Fibroblast of mammary gland (primary cell): ENCODE data around the gene VDAC2.
"Not testable (repeated sequence)": the region's sequence is repeated elsewhere in the genome, so short reads cannot be mapped to it uniquely, and the experiment has no call there.

ENCODE experiments used
- DNase-seq: peaks from one replicate; pipeline ENCODE4 v3.0.0-alpha.2; 2010; ENCODE audit warnings: low read depth
- H3K4me3 ChIP-seq: 2 replicates; pipeline ENCODE4 v1.5.1; 2011; ENCODE audit warnings: low read depth, mild to moderate bottlenecking, low read length, moderate library complexity; ENCODE audit not compliant: control insufficient read depth
- TF ChIP-seq, protein P1 (sequence below): conservative IDR thresholded peaks from 2 replicates; pipeline ENCODE4 v1.5.1; 2011; ENCODE audit warnings: low read depth, low read length, inconsistent platforms; ENCODE audit not compliant: control insufficient read depth, insufficient read depth

Gene VDAC2

DNA sequence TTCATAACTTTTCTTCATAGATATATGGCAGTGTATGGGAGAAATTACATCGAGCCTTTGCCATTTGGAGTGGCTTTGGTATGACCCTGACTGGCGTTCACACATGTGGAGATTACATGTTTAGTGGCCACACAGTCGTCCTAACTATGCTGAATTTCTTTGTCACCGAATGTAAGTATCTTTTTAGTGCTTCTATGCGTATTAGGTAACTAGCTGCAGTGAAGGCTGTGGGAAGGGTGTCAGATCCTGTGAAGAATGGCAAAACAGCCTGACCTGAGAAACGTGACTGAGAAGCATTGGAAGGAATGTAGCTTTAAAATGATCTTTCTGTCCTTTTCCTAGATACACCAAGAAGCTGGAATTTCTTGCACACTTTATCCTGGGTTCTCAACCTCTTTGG lies 34.5 kb upstream of the VDAC2 start:
- no peak overlapping the region for H3K4me3 ChIP-seq
- DNase-seq = no peak
- TF ChIP-seq, protein P1, sequence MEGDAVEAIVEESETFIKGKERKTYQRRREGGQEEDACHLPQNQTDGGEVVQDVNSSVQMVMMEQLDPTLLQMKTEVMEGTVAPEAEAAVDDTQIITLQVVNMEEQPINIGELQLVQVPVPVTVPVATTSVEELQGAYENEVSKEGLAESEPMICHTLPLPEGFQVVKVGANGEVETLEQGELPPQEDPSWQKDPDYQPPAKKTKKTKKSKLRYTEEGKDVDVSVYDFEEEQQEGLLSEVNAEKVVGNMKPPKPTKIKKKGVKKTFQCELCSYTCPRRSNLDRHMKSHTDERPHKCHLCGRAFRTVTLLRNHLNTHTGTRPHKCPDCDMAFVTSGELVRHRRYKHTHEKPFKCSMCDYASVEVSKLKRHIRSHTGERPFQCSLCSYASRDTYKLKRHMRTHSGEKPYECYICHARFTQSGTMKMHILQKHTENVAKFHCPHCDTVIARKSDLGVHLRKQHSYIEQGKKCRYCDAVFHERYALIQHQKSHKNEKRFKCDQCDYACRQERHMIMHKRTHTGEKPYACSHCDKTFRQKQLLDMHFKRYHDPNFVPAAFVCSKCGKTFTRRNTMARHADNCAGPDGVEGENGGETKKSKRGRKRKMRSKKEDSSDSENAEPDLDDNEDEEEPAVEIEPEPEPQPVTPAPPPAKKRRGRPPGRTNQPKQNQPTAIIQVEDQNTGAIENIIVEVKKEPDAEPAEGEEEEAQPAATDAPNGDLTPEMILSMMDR = no peak

DNA sequence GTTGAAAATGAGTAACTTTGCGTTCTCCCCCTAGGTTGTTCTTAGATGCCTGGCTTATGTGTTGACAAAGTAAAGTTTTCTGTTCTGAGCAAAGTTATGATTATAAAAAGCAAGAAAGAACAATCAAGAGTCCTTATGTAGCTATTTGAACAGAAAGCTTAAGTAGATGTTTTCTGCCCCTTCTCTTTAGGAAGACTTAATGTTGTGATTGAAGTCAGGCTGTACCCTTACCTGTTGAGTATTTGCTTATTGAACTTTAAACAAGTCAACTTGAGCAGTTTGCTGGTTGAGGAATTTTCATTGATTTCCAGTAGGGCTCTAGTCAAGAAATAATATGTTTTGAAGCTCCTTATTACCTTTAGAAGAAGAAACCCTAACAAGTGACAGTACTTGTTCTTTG lies 33.9 kb upstream of the VDAC2 start:
- no peak for DNase-seq
- TF ChIP-seq, protein P1 = no peak
- no peak overlapping the region for H3K4me3 ChIP-seq

DNA sequence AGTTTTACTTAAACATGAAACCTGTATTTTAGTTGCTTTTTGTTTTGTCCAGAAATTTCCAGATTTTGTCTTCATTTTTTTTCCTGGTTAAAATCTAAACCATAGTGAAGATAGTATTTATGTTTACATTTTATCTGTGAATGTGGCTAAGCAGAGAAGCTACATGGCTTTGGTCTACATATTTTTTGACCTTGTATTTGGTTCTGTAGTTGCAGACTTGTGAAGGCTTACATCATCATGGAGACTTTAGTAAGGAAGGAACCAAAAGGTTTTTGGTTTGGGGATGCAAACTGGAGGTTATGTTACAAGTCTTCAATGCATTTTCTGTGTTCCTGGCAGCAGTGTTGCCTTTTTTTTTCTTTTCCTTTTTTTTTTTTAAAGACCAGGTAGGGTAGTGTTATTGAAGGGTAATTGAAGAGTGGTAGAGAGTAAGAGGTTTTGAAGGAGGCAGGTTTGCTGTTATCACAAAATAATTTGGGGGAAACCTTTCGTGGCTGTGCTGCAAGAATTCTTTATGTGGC lies 30.9 kb upstream of the VDAC2 start:
- TF ChIP-seq, protein P1 = no peak
- H3K4me3 ChIP-seq = no peak overlapping the region
- DNase-seq = no peak

DNA sequence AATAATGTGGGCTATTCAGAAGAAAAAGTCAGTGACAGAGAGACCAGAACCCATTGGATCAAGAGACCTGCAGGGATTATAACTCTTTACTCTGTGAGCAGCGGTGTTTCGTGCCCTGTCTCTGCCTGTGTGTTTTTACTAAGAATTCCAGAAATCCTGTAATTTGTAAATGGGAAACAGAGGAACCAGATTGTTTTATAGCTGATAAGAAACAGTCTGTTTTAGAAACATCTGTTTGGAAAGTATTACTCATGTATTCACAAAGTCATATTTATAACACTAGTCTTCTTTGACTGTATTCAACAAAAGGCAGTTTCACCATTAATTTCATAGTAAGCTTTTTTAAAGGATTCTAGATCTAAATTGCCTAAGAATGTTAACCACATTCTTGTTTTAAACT lies 30.0 kb upstream of the VDAC2 start:
- no peak overlapping the region for H3K4me3 ChIP-seq
- peak; percentile 25 for DNase-seq
- TF ChIP-seq, protein P1 = no peak

DNA sequence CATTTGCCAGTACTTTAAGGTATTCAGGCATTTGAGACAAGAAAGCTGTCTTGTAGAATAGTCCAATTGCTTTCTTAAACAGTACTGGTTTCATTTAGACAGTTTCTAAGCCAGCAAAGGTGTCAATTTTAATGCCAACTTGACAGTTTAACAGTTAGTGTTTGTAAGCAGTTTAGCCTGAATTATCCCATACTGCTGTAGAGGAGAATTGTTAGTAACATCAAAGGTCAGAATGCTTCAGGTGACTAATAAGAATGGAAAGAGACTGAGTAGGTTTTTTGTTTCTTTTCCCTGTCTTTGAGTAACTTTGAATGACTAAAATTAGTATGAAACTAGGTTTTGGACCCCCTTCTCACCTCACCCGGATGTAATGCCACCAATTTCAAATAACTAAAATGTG lies 29.5 kb upstream of the VDAC2 start:
- TF ChIP-seq, protein P1 = no peak
- no peak for DNase-seq
- H3K4me3 ChIP-seq = no peak overlapping the region

DNA sequence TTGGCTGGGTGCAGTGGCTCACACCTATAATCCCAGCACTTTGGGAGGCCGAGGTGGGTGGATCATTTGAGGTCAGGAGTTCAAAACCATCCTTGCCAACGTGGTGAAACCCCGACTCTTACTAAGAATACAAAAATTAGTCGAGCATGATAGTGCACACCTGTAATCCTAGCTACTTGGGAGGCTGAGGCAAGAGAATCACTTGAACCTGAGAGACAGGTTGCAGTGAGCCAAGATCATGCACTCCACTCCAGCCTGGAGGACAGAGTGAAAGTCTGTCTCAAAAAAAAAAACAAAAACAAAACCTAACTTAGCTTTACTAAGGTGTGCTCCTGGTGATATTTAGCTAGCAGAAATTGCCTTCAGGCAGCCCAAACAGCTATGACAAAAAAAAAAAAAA lies 24.3 kb upstream of the VDAC2 start:
- TF ChIP-seq, protein P1 = no peak
- no peak overlapping the region for H3K4me3 ChIP-seq
- no peak for DNase-seq

DNA sequence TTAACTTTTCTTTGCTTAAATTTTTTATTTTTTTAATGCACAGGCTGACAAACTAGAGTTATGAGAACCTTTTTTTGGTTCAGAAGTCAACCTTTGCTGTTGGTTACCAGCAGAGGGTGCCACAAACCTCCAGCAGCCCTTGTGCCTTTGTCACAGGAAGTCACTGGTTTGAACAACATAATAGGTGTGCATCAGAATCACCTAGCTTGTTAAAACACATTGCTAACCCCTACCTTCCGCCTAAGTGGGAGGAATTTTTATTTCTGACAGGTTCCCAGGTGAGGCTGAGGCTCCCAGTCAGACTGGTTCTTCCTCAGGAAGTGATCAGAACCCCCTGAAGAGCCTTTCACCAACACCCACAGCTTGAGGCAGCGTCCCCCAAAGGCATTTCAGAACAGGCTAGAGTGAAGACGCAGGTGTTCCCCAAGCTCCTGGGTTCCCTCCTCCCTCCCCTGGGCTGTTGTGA lies 22.6 kb upstream of the VDAC2 start:
- TF ChIP-seq, protein P1 = peak; percentile 86
- no peak overlapping the region for H3K4me3 ChIP-seq

DNA sequence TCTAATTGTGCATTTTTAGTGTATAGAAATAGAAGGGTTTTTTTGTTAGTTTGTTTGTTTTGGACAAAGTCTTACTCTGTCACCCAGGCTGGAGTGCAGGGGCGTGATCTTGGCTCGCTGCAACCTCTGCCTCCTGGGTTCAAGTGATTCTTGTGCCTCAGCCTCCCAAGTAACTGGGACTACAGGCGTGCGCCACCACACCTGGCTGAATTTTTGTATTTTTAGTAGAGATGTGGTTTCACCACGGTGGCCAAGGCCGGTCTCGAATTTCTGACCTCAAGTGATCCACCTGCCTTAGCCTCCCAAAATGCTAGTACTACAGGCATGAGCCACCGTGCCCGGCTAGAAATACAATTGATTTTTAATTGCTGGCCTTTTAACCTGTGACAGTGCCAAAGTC lies 22.1 kb upstream of the VDAC2 start:
- DNase-seq, H3K4me3 ChIP-seq: not testable (repeated sequence)

More for the DNA sequence above, 22.6 kb upstream of the VDAC2 start:
- peak; percentile 74 for DNase-seq
